WERI-Rb-1 (cell line): ENCODE measurements around the gene ARMC9.
"Not testable (repeated sequence)": the region's sequence is repeated elsewhere in the genome, so short reads cannot be mapped to it uniquely, and the experiment has no call there.

Experiments used
- DNase-seq: peaks from one replicate; pipeline ENCODE4 v3.0.0-alpha.2; 2020
- H3K27ac ChIP-seq: fragments of 250-450 bp; sonication (Bioruptor Pico); 2 replicates; pipeline ENCODE4 v1.5.1; 2020; ENCODE audit warnings: mild to moderate bottlenecking, moderate library complexity
- H3K27me3 ChIP-seq: fragments of 250-450 bp; sonication (Bioruptor Pico); 2 replicates; pipeline ENCODE4 v1.5.1; 2021; ENCODE audit warnings: mild to moderate bottlenecking, low read depth, moderate library complexity; ENCODE audit not compliant: insufficient read depth, severe bottlenecking
- H3K36me3 ChIP-seq: fragments of 250-450 bp; sonication (Bioruptor Pico); 2 replicates; pipeline ENCODE4 v1.5.1; 2020; ENCODE audit warnings: mild to moderate bottlenecking, moderate library complexity
- H3K4me3 ChIP-seq: 2 replicates; pipeline ENCODE4 v1.5.1; 2011; ENCODE audit warnings: low read depth, mild to moderate bottlenecking, control low read depth, low read length
- H3K9me3 ChIP-seq: fragments of 250-450 bp; sonication (Bioruptor Pico); 2 replicates; pipeline ENCODE4 v1.5.1; 2021; ENCODE audit warnings: mild to moderate bottlenecking, moderate library complexity; ENCODE audit not compliant: severe bottlenecking
- CTCF ChIP-seq: IDR thresholded peaks from 2 replicates; pipeline ENCODE4 v1.5.1; 2011; ENCODE audit warnings: low read depth, mild to moderate bottlenecking, control low read depth, inconsistent platforms, low read length

The ARMC9 gene

GRCh38 chr2:231370749-231371429 lies 172.5 kb downstream of the ARMC9 start:
- no peaks in the 10 kb centered on the region for H3K27me3 ChIP-seq
- no peak overlapping the region for H3K4me3 ChIP-seq
- no peaks in the 10 kb centered on the region for H3K36me3 ChIP-seq
- no peak overlapping the region for H3K27ac ChIP-seq
- no peak for TF ChIP-seq CTCF
- peaks cover 2% of the 10 kb centered on the region for H3K9me3 ChIP-seq
- no peak for DNase-seq

- Histone ChIP-seq H3K9me3 (peaks cover 2% of the 10 kb centered on the region), H3K27ac (no peak overlapping the region), H3K27me3 (no peaks in the 10 kb centered on the region), H3K36me3 (no peaks in the 10 kb centered on the region), H3K4me3 (no peak overlapping the region)
- DNase-seq, result no peak
- TF ChIP-seq CTCF, result no peak
Observed at GRCh38 chr2:231371430-231372054, 173.1 kb downstream of the ARMC9 start.

GRCh38 chr2:231372326-231372725 lies 173.9 kb downstream of the ARMC9 start:
- no peak overlapping the region for H3K27ac ChIP-seq
- no peak for DNase-seq
- peaks cover 2% of the 10 kb centered on the region for H3K9me3 ChIP-seq
- no peak for TF ChIP-seq CTCF
- no peaks in the 10 kb centered on the region for H3K27me3 ChIP-seq
- H3K36me3 ChIP-seq, result no peaks in the 10 kb centered on the region
- no peak overlapping the region for H3K4me3 ChIP-seq

GRCh38 chr2:231373184-231373583 lies 174.8 kb downstream of the ARMC9 start:
- Histone ChIP-seq H3K27me3 (no peaks in the 10 kb centered on the region), H3K4me3 (no peak overlapping the region), H3K27ac (no peak overlapping the region), H3K36me3 (no peaks in the 10 kb centered on the region), H3K9me3 (peaks cover 2% of the 10 kb centered on the region)
- no peak for DNase-seq
- no peak for TF ChIP-seq CTCF

GRCh38 chr2:231373786-231374349 lies 175.4 kb downstream of the ARMC9 start:
- no peak for DNase-seq
- Histone ChIP-seq H3K27me3 (no peaks in the 10 kb centered on the region), H3K9me3 (peaks cover 2% of the 10 kb centered on the region), H3K36me3 (no peaks in the 10 kb centered on the region), H3K4me3 (no peak overlapping the region), H3K27ac (no peak overlapping the region)
- no peak for TF ChIP-seq CTCF

- Histone ChIP-seq H3K27me3 (no peaks in the 10 kb centered on the region), H3K27ac (no peak overlapping the region), H3K4me3 (no peak overlapping the region), H3K9me3 (peaks cover 2% of the 10 kb centered on the region), H3K36me3 (no peaks in the 10 kb centered on the region)
- no peak for TF ChIP-seq CTCF
- no peak for DNase-seq
Observed at GRCh38 chr2:231374771-231375170, 176.3 kb downstream of the ARMC9 start.

- H3K27me3 ChIP-seq, DNase-seq, H3K36me3 ChIP-seq, H3K27ac ChIP-seq, H3K9me3 ChIP-seq, H3K4me3 ChIP-seq: not testable (repeated sequence)
Observed at GRCh38 chr2:231375994-231376615, 177.7 kb downstream of the ARMC9 start.
